GDM1 (cell line): Measurements from ENCODE around the gene ZNF768.
"Not testable (repeated sequence)": the region's sequence is repeated elsewhere in the genome, so short reads cannot be mapped to it uniquely, and the experiment has no call there.

ENCODE experiments used
- DNase-seq: peaks from one replicate; lab custom pipeline; 2025; lab: John Stamatoyannopoulos, UW

Gene ZNF768

DNA sequence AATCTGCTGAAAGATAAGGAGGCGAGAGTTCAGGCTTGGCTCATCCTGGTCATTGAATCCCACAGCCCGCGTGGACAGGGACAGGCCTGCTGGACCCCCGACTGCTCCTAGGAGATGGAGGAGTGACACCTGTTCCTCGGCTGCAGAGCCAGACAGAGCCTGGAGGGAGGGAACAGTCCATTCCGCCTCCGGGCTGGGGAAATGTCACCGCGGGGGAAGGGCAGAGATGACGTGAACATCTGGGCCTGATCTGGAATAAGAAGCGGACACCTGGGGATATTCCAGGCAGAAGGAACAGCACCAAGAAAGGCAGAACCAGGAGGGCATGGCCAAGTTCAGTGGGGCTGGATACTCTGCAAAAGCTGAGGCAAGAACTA is 6.8 kb upstream of the ZNF768 start:
- no peak for DNase-seq

- DNase-seq: no peak
Observed at GRCh38 chr16:30532285-30533145, 6.1 kb upstream of the ZNF768 start.

GRCh38 chr16:30530163-30531037 is 4.0 kb upstream of the ZNF768 start:
- no peak for DNase-seq

DNA sequence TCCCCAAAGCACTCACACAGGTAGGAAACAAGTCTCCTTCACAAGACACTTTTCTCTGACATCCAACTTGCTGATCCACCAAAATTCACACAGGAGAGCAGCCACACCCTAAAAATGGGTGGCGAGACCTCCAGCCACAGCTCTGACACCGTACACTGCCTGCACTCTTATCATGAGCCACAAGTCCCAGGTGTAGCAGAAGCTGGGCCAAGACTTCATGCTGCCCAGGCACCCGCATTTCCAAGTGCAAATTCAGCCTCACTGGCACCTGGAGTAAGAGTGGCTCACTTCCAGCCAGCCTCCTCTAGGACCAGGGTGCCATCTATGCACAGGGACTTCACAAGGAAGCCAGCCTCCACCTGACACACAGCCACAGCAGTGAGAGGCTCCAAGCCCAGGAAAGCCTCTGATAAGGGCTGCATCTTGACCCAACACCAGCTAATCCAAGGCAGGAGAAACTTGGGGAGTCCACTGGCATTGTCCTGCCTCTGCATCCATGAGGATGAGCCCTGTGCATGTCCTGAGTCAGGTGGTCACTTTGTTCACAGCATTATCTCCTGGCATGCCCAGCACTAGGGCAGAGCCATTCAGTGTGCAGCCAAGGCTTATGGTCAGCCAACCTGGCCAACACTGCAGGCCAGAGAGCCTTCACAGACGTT is 2.6 kb upstream of the ZNF768 start:
- DNase-seq: no peak

DNA sequence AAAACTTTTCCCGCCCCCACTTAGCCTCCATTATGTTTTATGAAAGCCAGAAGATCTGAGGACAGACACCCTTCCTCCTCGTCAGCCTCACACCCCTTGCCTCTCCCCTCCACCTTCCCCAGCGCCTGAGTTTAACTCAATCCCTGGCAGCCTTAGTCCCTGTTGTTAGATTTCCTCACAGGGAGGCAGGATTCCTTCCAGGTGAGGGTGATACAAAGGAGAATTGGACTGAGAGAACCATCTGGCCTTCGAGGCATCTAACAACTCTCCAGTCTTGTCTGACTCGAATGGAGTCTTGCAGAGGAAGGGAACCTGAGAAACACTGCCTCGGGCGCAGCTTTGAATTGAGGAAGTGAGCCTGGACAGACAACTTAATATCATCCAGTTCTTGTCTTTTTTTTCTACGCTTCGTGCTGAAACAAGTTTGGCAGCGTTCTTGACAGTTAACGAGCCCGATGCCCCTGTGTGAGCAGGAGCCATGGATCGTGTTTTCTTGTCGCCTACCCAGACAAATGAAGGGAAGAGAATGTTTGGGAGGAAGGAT is 1.3 kb upstream of the ZNF768 start:
- peak; percentile 55 for DNase-seq

DNA sequence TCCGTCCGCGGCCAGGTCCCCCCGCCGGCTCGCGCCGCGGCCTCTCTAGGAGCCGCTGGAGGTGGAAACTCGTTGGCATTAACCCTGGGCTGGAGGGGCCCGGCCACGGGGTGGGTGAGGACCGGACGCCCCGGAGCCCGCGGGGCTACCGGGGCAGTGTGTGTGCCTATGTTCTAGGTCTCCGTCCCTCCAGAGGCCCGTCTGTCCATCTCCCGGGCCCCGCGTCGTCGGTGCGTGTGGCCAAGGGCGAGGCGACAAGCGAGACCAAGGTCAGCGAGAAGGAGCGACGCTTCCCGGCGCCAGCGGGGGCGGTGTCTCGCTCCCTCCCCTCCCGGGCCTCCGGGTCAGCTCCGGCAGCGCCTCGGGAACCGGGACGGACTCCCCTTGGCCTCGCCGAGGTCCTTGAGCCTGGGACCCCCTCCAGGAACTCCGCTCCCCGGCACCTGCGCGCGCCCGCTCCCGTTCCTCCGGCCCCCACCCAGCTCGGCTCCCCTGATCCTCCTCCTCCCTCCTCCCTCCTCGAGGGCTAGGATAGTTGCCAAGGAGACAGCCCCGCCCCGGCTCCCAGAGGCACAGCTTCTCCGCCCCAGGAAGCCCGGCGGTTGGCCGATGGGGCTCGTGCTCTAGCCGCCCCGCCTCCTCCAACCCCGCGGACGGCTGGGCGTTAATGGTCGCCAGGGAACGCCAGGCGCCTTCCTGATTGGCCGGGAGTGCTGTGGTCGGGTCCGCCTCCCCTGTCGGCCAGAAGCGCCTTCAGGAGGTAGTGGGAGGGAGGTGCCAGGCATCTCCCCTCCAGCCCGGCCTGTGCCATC is 663 bp upstream of the ZNF768 start:
- DNase-seq: peak; percentile 98

GRCh38 chr16:30525844-30526136 is 576 bp downstream of the ZNF768 start:
- DNase-seq: no peak

DNA sequence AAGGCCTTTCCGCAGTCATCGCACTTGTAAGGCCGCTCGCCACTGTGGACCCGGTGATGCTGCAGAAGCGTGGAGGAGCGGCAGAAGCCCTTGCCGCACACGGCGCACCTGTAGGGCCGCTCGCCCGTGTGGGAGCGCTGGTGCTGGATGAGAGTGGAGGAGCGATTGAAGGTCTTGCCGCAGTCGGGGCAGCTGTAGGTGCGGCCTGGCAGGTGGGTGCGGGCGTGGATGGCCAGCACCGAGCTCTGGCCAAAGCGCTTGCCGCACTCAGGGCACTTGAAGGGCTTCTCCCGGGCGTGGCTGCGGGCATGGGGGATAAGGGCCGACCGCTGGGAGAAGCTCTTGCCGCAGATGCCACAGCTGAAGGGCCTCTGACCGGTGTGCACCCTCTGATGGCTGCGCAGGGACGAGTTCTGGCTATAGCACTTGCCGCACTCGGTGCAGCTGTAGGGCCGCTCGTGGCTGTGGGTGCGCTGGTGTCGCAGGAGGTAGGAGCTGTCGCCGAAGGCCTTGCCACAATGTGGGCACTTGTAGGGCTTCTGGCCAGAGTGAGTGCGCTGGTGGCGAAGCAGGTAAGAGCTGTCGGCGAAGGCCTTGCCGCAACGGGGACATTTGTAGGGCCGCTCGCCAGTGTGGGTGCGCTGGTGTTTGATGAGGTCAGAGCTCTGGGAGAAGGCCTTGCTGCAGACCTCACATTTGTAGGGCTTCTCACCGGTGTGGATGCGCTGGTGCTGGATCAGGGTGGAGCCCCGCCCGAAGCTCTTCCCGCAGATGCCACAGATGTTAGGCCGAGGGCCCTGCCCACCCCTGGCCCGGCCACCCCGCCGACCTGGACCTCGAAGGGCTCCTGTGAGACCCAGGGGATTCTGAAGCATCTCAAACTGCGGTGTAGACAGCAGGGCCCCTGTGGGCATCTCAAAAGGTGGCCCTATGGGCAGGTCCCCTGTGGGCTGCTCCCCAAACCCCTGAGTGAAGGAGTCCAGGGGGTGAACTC is 1.5 kb downstream of the ZNF768 start:
- no peak for DNase-seq

DNA sequence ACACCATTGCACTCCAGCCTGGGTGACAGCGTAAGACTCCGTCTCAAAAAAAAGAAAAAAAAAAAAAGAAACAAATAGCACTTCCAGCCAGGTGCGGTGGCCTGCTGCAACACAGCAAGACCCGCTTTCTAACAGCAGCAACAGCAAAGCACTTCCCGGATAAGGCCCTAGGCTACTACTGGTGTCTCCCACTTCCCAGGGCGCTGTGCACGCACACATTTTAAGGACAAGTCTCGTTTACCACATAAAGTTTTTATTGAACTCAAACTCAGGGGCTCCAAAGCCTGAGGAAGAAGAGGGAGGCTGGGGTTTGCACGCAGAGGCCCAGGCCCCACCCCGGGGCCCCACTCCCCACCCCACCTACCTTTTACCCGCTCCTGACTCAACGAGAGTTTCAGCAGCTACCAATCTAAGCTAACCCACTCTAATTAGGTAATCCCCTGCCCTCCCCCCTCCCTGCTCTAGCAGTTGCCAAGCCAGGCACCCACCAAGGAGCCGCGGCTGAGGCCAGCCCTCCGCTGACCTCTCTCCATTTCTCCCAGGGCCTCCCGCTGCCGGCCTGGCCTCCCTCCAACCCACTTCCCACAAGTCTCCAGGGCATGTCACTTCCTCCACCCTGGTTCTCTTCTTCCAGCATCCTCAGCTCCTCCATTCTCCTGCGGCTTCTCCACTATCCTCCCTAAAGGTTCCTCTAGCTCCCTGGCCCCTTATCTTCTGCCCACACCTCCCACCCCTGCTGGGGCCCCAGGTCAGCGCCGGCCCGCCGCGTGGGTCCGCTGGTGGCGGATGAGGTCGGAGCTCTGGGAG is 2.4 kb downstream of the ZNF768 start:
- DNase-seq: no peak

DNA sequence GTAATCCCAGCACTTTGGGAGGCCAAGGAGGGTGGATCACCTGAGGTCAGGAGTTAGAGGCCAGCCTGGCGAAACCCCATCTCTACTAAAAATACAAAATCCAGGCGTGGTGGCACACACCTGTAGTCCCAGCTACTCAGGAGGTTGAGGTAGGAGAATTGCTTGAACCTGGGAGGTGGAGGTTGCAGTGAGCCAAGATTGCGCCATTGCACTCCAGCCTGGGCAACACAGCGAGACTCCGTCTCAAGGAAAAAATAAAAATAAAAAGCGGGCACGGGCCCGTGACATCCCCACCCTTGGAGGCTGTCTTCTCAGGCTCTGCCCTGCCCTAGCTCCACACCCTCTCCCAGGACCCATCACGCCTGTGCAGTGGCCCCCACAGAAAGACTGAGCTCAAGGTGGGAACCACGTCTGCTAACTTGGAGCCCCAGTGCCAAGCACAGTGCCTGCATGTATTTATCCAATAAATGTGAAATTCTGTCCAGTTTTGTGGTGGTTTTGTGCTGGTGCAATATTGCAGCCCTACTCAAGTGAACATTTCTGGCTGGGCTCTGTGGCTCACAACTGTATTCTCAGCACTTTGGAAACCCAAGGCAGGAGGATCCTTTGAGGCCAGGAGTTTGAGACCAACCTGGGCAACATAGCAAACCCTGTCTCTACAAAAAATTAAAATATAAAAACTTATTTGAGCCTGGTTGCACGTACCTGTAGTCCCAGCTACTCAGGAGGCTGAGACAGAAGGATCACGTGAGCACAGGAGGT is 3.5 kb downstream of the ZNF768 start:
- DNase-seq: not testable (repeated sequence)

GRCh38 chr16:30521873-30522641 is 4.3 kb downstream of the ZNF768 start:
- DNase-seq: no peak

GRCh38 chr16:30521476-30521872 is 4.9 kb downstream of the ZNF768 start:
- DNase-seq: no peak

DNA sequence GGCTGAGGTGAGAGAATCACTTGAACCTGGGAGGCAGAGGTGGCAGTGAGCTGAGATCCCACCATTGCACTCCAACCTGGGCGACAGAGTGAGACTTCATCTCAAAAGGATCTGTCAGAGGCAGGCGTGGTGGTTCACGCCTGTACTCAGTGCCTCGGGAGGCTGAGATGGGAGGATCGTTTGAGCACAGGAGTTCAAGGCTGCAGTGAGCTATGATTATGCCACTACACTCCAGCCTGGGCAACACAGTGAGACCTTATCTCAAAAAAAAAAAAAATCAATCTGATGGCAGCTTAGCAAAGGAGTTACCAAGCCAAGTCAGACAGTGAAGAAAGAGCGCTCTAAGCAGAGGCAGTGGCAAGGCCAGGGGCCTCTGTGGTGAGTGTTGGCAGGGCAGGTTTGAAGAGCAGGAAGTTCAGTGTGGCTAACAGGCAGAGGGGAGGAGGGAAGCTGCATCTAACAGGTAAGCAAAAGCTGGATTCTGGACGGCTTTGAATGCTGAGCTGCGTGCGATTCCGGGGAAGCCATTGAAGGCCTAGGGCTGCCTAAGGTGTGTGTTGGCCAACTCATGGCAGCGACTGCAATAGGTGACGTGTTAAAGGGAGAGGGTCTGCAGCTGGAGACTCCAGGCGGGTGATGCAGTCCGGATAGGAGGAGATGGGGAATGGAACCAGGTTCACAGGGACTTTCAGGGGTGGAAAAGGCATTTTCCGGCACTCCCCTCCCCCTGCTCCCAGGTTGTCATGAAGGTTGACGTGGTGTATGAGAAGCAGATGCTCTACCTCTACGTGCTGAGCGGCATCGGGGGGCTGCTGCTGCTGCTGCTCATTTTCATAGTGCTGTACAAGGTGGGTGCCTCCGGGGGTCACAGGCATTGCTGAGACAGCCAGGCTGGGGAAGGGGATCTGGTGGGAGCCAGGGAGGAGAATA is 7.0 kb downstream of the ZNF768 start:
- DNase-seq: no peak

GRCh38 chr16:30518552-30518951 is 7.8 kb downstream of the ZNF768 start:
- no peak for DNase-seq

- DNase-seq: no peak
Observed at GRCh38 chr16:30515275-30515674, 11.1 kb downstream of the ZNF768 start.

DNA sequence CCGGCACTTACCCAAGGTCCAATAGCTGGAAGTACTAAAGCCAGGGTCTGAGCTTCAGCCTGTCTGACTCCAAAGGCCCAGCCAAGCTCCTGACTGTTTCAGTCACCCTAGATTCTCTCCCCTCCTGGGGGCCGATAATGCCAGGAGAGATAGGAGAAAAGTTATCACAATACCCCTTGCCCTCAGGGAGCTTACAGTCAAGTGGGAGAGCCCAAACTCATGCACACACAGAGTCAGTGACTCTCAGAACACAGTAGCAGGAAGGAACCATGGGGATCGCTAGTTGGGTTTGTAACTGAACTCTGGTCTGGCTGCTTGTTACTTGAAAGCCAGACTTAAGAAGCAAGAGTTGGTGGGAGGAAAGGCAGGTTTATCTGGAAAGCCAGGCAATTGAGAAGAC is 14.9 kb downstream of the ZNF768 start:
- no peak for DNase-seq

- DNase-seq: no peak
Observed at GRCh38 chr16:30510376-30510938, 15.9 kb downstream of the ZNF768 start.
